ENCODE measurements around the gene FAM72C.
"Not testable (repeated sequence)": the region's sequence is repeated elsewhere in the genome, so short reads cannot be mapped to it uniquely, and the experiment has no call there.

GRCh38 chr1:143945253-143945652, 26.5 kb downstream of the FAM72C start:
- not testable (repeated sequence) for TF ChIP-seq POLR2AphosphoS5 (IDR thresholded peaks at IDR 0.05; ENCODE audit: low read depth, low read length); CTCF (IDR thresholded peaks at IDR 0.05); REST (IDR thresholded peaks at IDR 0.05; ENCODE audit: insufficient read depth in 1 of 2, low read depth in 2 of 2, low read length in 1 of 2); SIN3A (IDR thresholded peaks at IDR 0.05; ENCODE audit: borderline replicate concordance, insufficient read depth, low read depth, low read length)

All from Panc1 (cell line).